Fibroblast of lung (primary cell): Measurements from ENCODE around the gene CSTF2T. TPM values are rescaled to one million over a fixed set of nuclear protein-coding genes. Genes with fewer than 3 reads are reported as not detected.

ENCODE experiments used
- DNase-seq, 2 donors: peaks; one replicate each; pipeline versions ENCODE4 v3.0.0 to v3.0.0-alpha.2; 2010; ENCODE audit warnings: low read depth in 2 of 2
- H2AFZ ChIP-seq: 2 replicates; pipeline ENCODE4 v1.5.1; 2012; ENCODE audit warnings: low read length, control low read depth, inconsistent platforms
- H3K27ac ChIP-seq: 2 replicates; pipeline ENCODE4 v1.5.1; 2011; ENCODE audit warnings: low read length, control low read depth; ENCODE audit not compliant: insufficient read depth
- H3K27me3 ChIP-seq: 2 replicates; pipeline ENCODE4 v1.5.1; 2011; ENCODE audit warnings: mild to moderate bottlenecking, low read length; ENCODE audit not compliant: control insufficient read depth, insufficient read depth
- H3K36me3 ChIP-seq: 2 replicates; pipeline ENCODE4 v1.5.1; 2011; ENCODE audit warnings: low read length; ENCODE audit not compliant: control insufficient read depth, insufficient read depth
- H3K4me1 ChIP-seq: 2 replicates; pipeline ENCODE4 v1.5.1; 2011; ENCODE audit warnings: low read length; ENCODE audit not compliant: control insufficient read depth, insufficient read depth; ENCODE audit errors: extremely low read depth
- H3K4me2 ChIP-seq: 2 replicates; pipeline ENCODE4 v1.5.1; 2011; ENCODE audit warnings: low read length, control low read depth; ENCODE audit not compliant: insufficient read depth; ENCODE audit errors: extremely low read depth
- H3K4me3 ChIP-seq, 4 experiments: fragments of 200-600 bp in 1 of 4; sonication (generic) in 1 of 4; replicated peaks in 1 of 4; 2 replicates each; pipeline ENCODE4 v1.5.1; 2011 to 2016; ENCODE audit warnings: low read length in 4 of 4, low read depth in 3 of 4, mild to moderate bottlenecking in 3 of 4, control low read depth in 2 of 4, inconsistent platforms in 1 of 4, mixed read lengths in 1 of 4; ENCODE audit not compliant: insufficient read depth in 1 of 4; ENCODE audit errors: control extremely low read depth in 1 of 4
- H3K79me2 ChIP-seq: 2 replicates; pipeline ENCODE4 v1.5.1; 2012; ENCODE audit warnings: mild to moderate bottlenecking, low read length, inconsistent platforms; ENCODE audit not compliant: control insufficient read depth, insufficient read depth
- H3K9ac ChIP-seq: 2 replicates; pipeline ENCODE4 v1.5.1; 2011; ENCODE audit warnings: mild to moderate bottlenecking, low read length, control low read depth; ENCODE audit not compliant: insufficient read depth
- H3K9me3 ChIP-seq: 2 replicates; pipeline ENCODE4 v1.5.1; 2012; ENCODE audit warnings: low read depth, low read length; ENCODE audit not compliant: control insufficient read depth, insufficient read depth
- H4K20me1 ChIP-seq: 2 replicates; pipeline ENCODE4 v1.5.1; 2011; ENCODE audit warnings: low read length; ENCODE audit not compliant: control insufficient read depth, insufficient read depth; ENCODE audit errors: extremely low read depth
- CTCF ChIP-seq, 2 donors: IDR thresholded peaks in 1 of 2; conservative IDR thresholded peaks in 1 of 2; 1 replicate in 1 of 2; 2 replicates in 1 of 2; pipeline ENCODE4 v1.5.1; 2011 to 2012; ENCODE audit warnings: low read length in 2 of 2, control low read depth in 1 of 2, inconsistent platforms in 1 of 2, low read depth in 1 of 2, mild to moderate bottlenecking in 1 of 2
- EZH2 ChIP-seq: IDR thresholded peaks from 2 replicates; pipeline ENCODE4 v1.5.1; 2012; ENCODE audit warnings: low read length, control low read depth, mild to moderate bottlenecking; ENCODE audit errors: missing control alignments
- polyA plus RNA-seq, 2 donors: library from polyadenylated mRNA; depleted of rRNA in 1 of 2; stranded (reverse) in 1 of 2; unstranded in 1 of 2; fragments of >200 nt; gene quantifications; 2 replicates each; pipeline ENCODE4 v1.2.1, GENCODE V29; 2011 to 2012; ENCODE audit warnings: missing spikeins in 1 of 2
- total RNA-seq: library from RNA; depleted of rRNA; stranded (reverse); fragments of >200 nt; gene quantifications from 2 replicates; pipeline ENCODE4 v1.2.1, GENCODE V29; 2014

Gene CSTF2T
- total and polyA plus RNA-seq, 2 donors (not counting 1 experiment from before 2014, with no cell fraction given) = 5.9 to 14.9 TPM

- Histone ChIP-seq H4K20me1 (no peaks in the 10 kb centered on the region), H3K36me3 (no peaks in the 10 kb centered on the region), H3K9me3 (no peaks in the 10 kb centered on the region), H3K4me3 (no peak overlapping the region), H3K79me2 (no peaks in the 10 kb centered on the region), H3K4me2 (no peak overlapping the region), H3K4me1 (peaks cover under 1% of the 10 kb centered on the region), H2AFZ (no peak overlapping the region), H3K27ac (no peak overlapping the region), H3K9ac (no peak overlapping the region), H3K27me3 (no peaks in the 10 kb centered on the region)
- no peak for TF ChIP-seq EZH2
- DNase-seq = no peak
Observed at GRCh38 chr10:51711519-51711891, 12.1 kb upstream of the CSTF2T start.

- H3K4me2 ChIP-seq = no peak overlapping the region
- no peak overlapping the region for H3K9ac ChIP-seq
- H2AFZ ChIP-seq = no peak overlapping the region
- no peak for DNase-seq
- no peak overlapping the region for H3K27ac ChIP-seq
- H4K20me1 ChIP-seq = no peaks in the 10 kb centered on the region
- peaks cover 2% of the 10 kb centered on the region for H3K4me1 ChIP-seq
- H3K9me3 ChIP-seq = no peaks in the 10 kb centered on the region
- no peaks in the 10 kb centered on the region for H3K36me3 ChIP-seq
- H3K79me2 ChIP-seq = no peaks in the 10 kb centered on the region
- H3K27me3 ChIP-seq = no peaks in the 10 kb centered on the region
- TF ChIP-seq CTCF (conservative IDR thresholded peaks at IDR 0.05 in 1 of 2, IDR thresholded peaks at IDR 0.05 in 1 of 2; ENCODE audit: low read depth in 1 of 2, low read length in 2 of 2) (no peak), EZH2 (no peak)
- no peak overlapping the region for H3K4me3 ChIP-seq
Observed at GRCh38 chr10:51709324-51709972, 10.1 kb upstream of the CSTF2T start.

DNA sequence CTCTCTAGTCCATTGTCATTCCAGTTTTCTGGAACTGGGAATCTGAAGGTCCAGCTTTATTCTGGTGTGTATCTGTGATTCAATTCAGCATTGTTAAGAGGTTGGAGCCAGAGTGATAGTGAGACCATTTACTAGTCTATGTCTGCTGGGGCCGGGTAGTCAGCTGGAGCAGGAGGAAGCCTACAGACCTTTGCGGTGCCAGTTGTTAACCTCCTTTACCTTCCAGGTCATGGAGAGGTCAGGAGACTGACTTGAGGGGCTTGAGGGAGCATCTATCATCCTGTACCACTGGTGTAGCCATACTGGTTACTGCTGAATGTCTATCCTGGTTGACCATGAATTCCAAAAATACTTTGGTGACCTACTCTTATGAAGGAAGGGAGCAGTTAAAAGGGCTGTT, 9.2 kb upstream of the CSTF2T start:
- TF ChIP-seq EZH2 = no peak
- no peak for TF ChIP-seq CTCF (conservative IDR thresholded peaks at IDR 0.05 in 1 of 2, IDR thresholded peaks at IDR 0.05 in 1 of 2; ENCODE audit: low read depth in 1 of 2, low read length in 2 of 2)
- DNase-seq = no peak
- no peaks in the 10 kb centered on the region for H3K36me3 ChIP-seq
- no peak overlapping the region for H3K27ac ChIP-seq
- no peak overlapping the region for H3K9ac ChIP-seq
- no peak overlapping the region for H3K4me2 ChIP-seq
- peaks cover 2% of the 10 kb centered on the region for H3K4me1 ChIP-seq
- H2AFZ ChIP-seq = no peak overlapping the region
- H3K4me3 ChIP-seq = no peak overlapping the region
- H4K20me1 ChIP-seq = no peaks in the 10 kb centered on the region
- no peaks in the 10 kb centered on the region for H3K9me3 ChIP-seq
- H3K27me3 ChIP-seq = no peaks in the 10 kb centered on the region
- no peaks in the 10 kb centered on the region for H3K79me2 ChIP-seq
